ENCODE results near the gene BAX. TPM values are rescaled to one million over a fixed set of nuclear protein-coding genes. Genes with fewer than 3 reads are reported as not detected.

The BAX gene
- total and polyA plus RNA-seq, 8 donors: 12.1 to 121 (median 49.0) TPM

DNA sequence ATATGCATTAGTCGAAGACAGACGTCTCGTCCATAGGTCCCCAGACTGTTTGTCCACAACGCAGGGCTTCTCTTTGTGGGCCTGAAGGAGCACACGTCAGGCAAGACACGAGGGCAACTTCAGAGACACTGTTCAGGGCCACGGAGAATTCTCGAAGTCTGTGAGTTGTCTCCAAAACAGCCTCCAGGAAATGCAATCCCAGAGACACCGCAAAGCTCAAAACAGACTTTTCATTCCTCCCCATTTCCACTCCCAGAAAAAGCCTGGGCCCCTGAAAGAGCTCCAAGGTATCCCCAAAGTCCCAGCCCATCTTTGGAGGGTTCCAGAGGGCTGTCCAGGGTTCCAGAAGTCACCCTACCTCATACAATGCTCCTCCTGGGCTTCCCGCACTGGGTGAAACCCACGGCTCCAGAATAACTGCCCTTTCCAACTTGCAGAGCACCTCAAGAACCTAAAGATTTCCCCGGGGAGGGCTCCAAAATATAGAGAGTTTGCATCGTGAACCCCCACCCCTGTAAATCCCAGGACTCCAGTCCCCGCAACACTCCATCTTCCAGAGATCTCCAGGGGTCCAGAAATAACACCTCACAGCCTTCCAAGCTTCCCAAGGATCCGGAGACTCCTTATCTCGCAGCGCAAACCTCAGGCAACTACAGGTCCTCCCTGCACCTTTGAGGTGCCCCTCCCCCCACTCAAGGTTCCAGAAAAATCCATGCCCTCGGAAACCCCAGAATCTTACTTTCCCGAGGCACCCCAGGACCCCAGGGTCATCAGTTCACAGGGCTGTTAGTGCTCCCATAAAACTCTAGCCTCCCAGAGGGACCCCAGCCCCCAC is 9.7 kb downstream of the BAX start:
- Histone ChIP-seq H3K36me3 (peaks cover 18 to 37% (median 33%) of the 10 kb centered on the region in 4 donors), H3K4me1 (peaks cover 42 to 91% (median 67%) of the 10 kb centered on the region in 4 donors), H3K9me3 (no peaks in the 10 kb centered on the region), H3K27ac (peak overlapping the region; percentile 93 to 97 (median 96)), H3K4me3 (peak overlapping the region; percentile 77 to 98 (median 90)), H3K27me3 (no peaks in the 10 kb centered on the region)
- intact Hi-C loops (cut with DNase I; ENCODE audit: low total_unique reads): no loop called here
- TF ChIP-seq POLR2AphosphoS5 (IDR thresholded peaks at IDR 0.05): no peak
- TF ChIP-seq EP300 (IDR thresholded peaks at IDR 0.05): no peak
- no peak for TF ChIP-seq POLR2A (IDR thresholded peaks at IDR 0.05)
- no peak for TF ChIP-seq CTCF (IDR thresholded peaks at IDR 0.05)
- 9 to 17% (median 13%) methylated on average over 19 of the region's 19 CpGs for WGBS, 5 donors
- peak in 1 of 2 donors; percentile 56 for DNase-seq

GRCh38 chr19:48965040-48965805 is 10.5 kb downstream of the BAX start, which contains the start of gene FTL:
TSS of gene FTL (plus strand) at chr19:48965309. CDS start at chr19:48965508, 199 bp downstream.
- Histone ChIP-seq H3K27me3 (no peaks in the 10 kb centered on the region), H3K4me1 (peaks cover 42 to 88% (median 66%) of the 10 kb centered on the region in 4 donors), H3K36me3 (peaks cover 26 to 45% (median 41%) of the 10 kb centered on the region in 4 donors), H3K4me3 (peak within 1 kb of the TSS; percentile 77 to 98 (median 90)), H3K9me3 (no peaks in the 10 kb centered on the region), H3K27ac (peak within 1 kb of the TSS; percentile 93 to 97 (median 96))
- intact Hi-C loops (cut with DNase I; ENCODE audit: low total_unique reads): no loop called here
- WGBS, 5 donors: 0% methylated on average over 39 to 52 of the region's 52 CpGs
- DNase-seq: peak; percentile 99
- no peak for TF ChIP-seq CTCF (IDR thresholded peaks at IDR 0.05)
- TF ChIP-seq POLR2AphosphoS5 (IDR thresholded peaks at IDR 0.05): peak; percentile 95 to 100 (median 100)
- peak in 2 of 4 donors; percentile 97 to 98 for TF ChIP-seq POLR2A (IDR thresholded peaks at IDR 0.05)
- TF ChIP-seq EP300 (IDR thresholded peaks at IDR 0.05): no peak

DNA sequence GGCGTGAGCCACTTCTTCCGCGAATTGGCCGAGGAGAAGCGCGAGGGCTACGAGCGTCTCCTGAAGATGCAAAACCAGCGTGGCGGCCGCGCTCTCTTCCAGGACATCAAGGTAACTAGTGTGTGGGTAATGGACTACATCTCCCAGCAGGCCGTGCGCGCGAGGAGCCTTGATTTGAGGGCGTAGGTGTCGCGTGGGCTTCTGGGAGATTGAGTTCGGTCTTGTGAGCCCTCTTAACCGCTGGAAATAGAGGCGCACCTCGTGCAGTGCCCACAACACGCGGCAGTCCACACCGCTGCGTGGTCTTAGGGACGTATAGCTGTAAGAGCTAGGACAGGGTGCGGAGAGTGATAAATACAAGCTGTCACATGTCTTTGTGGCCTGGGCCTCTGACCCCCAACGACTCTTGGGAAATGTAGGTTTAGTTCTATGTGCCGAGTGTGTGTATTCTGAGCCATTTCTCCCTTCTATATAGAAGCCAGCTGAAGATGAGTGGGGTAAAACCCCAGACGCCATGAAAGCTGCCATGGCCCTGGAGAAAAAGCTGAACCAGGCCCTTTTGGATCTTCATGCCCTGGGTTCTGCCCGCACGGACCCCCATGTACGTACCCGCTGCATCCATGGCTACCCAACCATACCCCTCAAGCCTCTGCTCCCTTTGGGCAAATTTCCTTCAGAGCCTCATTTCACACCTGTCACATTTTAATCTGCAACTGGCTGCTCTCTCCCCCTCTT is 11.3 kb downstream of the BAX start:
- peak overlapping the region; percentile 93 to 97 (median 96) for H3K27ac ChIP-seq
- intact Hi-C loops (cut with DNase I; ENCODE audit: low total_unique reads): no loop called here

More for the DNA sequence above, 11.3 kb downstream of the BAX start:
- DNase-seq: peak; percentile 87 to 95
- TF ChIP-seq POLR2A (IDR thresholded peaks at IDR 0.05) (no peak), POLR2AphosphoS5 (IDR thresholded peaks at IDR 0.05) (peak; percentile 1 to 86 (median 36)), EP300 (IDR thresholded peaks at IDR 0.05) (no peak), CTCF (IDR thresholded peaks at IDR 0.05) (no peak)
- Histone ChIP-seq H3K4me1 (peaks cover 42 to 88% (median 66%) of the 10 kb centered on the region in 4 donors), H3K4me3 (peak overlapping the region; percentile 77 to 98 (median 90)), H3K9me3 (no peaks in the 10 kb centered on the region), H3K36me3 (peaks cover 31 to 50% (median 46%) of the 10 kb centered on the region in 4 donors), H3K27me3 (no peaks in the 10 kb centered on the region)
- WGBS, 5 donors: 8 to 16% (median 8%) methylated on average over 16 to 36 of the region's 36 CpGs
